HG03457 (cell line): ENCODE data around the gene ST6GALNAC6.

Source experiments
- ATAC-seq: cut with Tn5 transposase; IDR thresholded peaks from one replicate; pipeline ENCODE4 v1.9.1; 2021; ENCODE audit warnings: moderate number of reproducible peaks; ENCODE audit not compliant: unreplicated experiment

ST6GALNAC6 gene

DNA sequence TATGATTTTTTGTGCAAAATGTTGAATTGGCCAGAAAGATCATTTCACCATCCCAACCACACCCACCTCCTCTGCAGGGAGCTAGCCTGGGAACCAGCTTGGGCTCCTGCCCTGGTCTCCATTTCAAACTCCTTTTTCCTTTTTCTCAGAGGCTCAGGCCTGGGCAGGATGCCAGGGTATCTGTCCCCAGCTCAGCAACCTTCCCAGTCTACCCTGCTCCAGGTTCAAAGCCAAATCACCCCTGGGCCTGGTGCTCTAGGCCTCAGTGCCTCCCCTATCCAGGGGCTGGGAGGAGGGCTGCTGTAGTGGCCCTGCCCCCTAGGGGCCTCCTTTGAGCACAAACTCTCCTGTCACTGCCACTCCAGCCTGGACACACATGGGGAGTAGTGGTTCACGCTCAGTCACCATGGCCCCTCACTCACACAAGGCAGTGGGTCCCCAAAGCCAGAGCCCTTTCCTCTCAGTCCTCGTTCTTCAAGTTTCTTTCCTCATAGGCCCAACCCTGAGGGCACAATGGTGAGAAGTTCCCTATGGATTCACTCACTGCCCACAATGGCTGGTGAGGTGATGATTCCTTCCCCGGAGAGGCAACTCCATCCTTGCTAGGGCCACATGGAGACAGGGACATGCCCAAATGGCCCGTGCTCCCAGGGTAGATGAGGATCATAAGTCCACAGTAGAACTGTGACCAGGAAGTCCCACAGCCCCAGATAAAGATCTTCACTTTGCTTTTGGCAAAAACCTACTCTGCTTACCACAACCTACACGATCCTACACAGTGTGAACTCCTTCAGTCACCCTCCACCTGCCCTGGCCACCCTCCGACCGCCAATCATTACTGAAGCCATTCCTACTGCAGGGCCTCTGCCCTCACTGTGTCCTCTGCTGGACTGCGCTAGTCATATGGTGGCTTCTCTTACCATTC is 19.0 kb upstream of the ST6GALNAC6 start:
- ATAC-seq = no peak

DNA sequence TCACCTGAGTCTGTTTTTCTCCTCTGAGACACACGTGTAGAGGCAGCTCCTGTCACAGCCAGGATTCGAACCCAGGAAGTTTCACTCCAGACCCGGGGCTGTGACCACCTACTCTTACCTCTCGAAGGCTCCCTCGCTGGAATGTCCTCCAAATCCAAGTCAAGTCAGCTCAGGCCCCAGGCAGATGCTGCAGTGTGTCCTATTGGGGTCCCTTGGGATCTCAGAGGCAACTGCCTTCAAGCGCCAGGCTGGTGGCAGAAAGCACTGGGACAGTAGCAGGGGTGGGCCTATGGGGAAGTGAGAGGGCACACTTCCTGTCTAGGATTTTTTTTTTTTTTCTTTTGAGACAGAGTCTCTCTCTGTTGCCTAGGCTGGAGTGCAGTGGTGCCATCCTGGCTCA is 18.2 kb upstream of the ST6GALNAC6 start:
- peak; percentile 13 for ATAC-seq

DNA sequence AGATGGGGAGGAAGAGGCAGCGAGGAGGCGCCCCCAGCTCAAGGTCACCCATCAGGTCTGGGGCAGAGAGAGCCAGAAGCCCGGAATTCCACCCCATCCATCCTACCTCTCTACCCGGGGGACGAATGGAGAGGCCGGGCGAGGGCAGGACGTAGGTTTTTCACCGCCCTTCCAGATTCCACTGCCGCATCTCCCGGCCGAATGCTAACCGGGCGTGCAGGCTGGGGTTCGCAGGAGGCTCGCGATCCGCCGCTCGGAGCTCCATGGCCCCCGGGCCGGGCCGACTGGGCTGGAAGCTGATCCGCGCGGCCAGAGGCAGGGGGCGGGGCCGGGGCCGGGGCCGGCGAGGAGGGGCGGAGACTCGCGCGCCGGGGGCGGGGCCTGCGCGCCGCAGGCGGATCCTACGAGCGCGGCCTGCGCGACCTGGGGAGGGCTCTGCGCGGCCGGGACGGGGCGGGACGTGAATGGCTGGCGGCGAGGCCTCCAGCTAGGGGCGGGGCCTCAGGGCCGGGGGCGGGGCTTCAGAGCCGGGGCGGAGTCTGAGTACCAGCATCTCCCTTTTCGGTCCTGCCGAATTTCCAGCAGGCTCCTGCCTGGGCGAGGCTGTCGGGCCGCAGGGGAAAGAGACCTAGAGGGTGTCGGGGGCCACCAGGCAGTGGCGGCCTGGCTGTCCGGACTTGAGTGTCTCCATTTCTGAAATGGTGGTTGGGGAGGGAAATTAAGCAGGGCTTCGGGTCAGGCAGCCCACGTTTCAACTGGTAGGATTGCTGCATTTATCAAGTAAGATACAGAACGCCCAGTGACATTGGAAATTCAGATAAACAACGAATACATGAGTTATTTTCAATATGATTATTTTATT is 17.5 kb upstream of the ST6GALNAC6 start, which contains the start of gene ST6GALNAC4:
Gene ST6GALNAC4, minus strand, starts transcription at position 322 of the 862 bp plus-strand sequence. CDS start 622 bp downstream, outside the sequence.
- ATAC-seq = peak; percentile 42

GRCh38 chr9:127915801-127916719 is 16.7 kb upstream of the ST6GALNAC6 start:
- ATAC-seq = no peak

DNA sequence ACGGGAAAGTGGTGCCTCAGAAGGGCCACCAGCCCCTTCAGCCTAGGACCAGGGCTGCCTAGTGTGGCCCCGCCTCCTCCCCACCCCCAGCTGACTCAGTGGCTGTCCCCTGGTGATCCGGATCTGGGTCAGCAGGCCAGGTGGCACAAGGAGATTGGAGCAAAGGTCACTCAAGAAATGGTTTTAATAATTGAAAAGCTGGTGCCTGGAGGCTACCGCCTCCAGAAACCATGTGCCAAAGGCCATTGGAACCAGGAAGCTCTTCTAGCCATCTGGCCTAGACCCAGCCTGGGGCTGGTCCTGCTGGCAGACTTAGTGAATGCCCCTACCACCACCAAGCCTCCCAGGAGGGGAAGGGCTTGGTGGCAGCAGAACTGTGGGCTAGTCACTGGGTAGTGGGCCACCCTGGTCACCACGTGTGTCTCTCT is 15.9 kb upstream of the ST6GALNAC6 start:
- no peak for ATAC-seq

DNA sequence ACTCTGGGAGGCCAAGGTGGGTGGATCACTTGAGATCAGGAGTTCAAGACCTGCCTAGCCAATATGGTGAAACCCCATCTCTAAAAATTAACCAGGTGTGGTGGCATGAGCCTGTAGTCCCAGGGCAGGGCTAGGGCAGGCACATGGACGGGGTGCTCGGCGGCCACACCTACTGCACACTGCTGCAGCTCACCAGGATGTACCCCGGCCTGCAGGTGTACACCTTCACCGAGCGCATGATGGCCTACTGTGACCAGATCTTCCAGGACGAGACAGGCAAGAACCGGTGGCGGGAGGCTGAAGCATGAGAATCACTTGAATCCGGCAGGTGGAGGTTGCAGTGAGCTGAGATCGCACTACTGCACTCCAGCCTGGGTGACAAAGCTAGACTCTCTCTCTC is 14.3 kb upstream of the ST6GALNAC6 start:
- no peak for ATAC-seq

- no peak for ATAC-seq
Observed at GRCh38 chr9:127912882-127913281, 13.5 kb upstream of the ST6GALNAC6 start.

GRCh38 chr9:127912296-127912695 is 12.9 kb upstream of the ST6GALNAC6 start:
- ATAC-seq = no peak

DNA sequence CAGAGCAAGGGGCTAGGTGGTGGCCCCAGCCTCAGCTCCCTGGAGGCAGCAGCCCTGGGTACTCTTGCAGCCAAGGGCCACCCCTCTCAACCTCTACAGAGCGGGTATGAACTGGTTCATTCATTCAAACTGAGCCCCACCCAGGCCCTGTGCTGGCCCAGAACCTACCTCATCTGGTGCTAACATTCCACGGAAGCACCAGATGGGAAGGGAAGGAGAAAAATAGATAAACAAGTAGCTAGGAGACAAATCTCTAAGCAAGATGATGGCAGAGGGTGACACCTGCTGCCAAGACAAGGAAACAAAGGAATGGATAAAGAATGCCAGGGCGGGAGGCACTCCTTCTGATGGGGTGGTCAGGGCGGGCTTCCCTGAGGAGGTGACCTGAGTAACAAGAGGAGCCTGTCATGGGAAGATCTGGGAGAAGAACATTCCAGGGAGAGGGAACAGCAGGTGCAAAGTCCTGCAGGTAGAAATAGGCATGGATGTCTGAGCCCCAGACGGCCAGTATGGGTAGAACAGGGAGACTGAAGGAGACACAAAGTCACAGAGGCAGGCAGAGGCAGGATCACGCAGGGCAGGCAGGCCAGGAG is 11.3 kb upstream of the ST6GALNAC6 start:
- no peak for ATAC-seq

- ATAC-seq = no peak
Observed at GRCh38 chr9:127909839-127910273, 10.5 kb upstream of the ST6GALNAC6 start.

DNA sequence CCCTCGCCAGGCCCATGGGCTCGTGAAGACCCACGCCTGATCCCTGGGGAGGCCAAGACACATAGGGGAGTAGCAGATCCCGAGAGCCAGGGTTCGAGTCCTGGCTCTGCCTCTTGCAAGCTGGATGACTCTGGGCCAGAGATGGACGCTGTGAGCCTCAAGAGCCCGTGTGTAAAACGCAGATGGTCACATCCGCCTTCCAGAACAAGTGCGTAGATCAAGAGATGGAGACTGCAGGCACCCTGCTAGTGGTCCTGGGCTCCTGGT is 9.2 kb upstream of the ST6GALNAC6 start:
- no peak for ATAC-seq

DNA sequence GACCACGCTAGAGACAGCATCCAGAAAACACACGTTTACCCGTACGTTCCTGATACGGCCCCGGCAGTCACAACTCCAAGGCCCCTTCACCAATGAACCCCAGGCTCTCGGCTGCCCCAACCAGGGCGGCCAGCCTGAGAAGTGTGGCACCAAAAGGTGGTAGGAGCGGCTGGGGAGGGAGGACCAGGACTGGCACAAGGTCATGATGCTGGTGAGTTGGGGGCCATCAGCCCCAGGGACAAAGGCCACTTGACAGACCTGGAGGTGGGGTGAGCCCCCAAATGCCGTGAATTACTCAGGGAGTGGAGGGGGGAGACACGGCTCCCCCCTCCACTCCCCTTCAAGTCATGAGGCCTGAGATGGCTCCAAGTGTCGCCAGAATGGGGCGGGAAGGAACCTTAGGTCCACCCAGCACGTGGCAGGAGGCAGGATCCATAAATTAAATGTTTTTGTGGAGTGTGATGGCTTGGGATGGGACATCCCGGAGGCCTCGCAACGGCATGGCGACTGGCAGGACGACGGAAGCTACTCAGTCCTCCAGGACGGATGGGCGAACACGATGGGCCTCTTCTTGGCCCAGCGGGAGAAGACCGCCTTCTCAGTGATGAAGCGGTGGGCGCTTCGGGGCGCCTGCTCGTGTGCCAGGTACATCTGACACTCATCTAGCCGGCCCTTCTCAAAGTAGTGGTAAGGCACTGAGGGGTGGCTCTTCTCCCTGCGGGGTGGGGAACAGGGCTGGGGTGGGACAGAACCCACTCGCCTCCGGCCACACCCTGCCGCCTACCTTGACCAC is 8.7 kb upstream of the ST6GALNAC6 start:
- no peak for ATAC-seq

DNA sequence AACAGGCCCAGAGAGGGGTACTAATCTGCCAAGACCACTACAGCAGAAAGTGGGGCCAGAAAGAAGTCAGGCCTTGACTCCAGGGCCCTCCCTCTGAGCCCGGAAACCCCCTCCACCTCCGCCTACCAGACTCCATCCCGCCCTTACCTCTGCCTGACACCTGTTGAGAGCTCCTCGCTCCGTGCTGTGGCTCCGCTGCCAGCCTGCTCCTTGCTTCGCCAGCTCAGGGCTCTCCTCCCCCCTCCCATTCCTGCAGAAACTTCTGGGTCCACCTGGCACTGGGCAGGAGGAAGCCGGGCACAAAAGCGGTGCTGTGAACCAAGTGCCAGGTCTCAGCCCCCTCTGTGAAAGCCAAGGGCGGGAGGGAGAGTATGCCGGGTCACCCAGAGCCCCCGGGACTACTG is 6.4 kb upstream of the ST6GALNAC6 start:
- no peak for ATAC-seq

DNA sequence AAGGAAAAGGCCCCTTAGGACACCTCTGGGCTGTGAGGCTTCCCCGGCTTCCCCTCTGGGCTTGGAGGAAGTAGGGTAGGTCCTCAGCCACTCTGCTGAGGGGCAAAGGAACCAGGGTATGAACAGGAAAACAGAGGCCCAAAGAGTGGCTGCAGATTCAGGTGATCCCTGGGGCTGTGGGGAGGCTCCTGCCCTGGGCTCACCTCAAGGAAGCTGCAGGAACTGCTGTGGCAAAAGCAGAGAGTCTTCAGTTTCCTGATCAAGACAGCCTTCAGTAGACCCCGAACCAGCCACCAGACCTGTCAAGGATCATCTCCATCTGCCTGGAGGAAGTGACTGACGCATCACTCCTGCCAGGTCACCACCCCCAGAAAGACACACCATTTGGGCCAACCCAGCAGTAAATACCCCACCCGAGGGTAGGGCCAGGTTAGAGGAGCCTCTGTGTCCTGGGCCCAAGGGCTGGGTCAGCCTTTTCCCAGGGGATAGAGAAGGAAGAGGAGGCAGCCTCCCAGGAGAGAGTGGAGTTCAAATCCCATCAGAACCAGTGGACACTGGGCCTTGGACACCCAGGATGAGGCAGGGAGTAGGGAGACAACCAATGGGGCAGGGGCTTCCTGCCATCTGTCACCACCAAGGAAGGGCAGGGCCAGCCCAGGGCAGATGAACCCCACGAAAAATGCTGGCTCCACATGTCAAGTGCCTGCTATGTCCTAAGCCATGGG is 5.8 kb upstream of the ST6GALNAC6 start:
- no peak for ATAC-seq

GRCh38 chr9:127904561-127905003 is 5.2 kb upstream of the ST6GALNAC6 start:
- no peak for ATAC-seq

DNA sequence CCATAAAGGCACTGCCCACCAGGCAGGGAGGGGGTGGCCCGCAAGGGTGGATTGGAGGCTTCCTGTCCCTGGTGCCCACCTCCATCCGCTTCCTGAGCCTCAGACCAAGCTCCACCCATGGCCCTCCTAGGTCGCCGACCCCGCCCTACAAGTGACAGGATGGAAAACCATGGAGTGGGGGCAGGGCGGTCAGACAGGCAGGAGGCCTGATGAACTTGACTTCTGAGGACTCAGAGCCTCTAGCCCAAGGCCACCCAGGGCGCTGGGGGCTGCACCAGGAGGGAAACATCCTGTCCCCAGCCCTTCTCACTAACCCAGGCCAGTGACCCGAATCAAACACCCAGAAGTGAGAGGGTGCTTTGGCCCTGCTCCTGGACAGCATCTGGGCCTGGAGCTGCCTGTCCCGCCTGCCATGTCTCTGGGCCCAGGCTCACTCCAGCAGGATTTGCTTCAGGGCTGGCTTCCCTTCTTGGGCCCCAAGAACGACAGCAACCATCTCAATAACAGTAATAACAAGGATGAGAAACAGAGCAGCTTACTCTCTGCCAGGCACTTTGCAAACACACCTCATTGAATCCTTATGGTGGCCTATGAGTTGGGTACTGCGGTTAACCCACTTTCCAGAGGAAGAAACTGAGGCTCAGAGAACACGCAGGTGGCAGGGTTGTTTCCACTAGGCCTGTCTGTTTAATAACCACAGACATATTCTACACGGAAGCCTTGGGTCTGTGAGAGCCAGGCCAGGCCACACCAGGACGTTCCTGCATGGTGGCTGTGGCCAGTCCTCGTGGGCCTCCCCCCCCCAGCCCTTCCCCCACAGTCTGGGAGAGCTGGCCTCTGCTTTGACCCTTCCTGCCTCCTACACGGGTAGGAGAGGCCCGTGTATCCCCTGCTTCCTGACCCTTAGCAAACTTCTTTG is 4.4 kb upstream of the ST6GALNAC6 start:
- no peak for ATAC-seq

- no peak for ATAC-seq
Observed at GRCh38 chr9:127898433-127899127, 823 bp downstream of the ST6GALNAC6 start.
